GM19372 (cell line): Measurements from ENCODE around the gene CHCHD4.
"Not testable (repeated sequence)": the region's sequence is repeated elsewhere in the genome, so short reads cannot be mapped to it uniquely, and the experiment has no call there.

ENCODE experiments used
- ATAC-seq: cut with Tn5 transposase; IDR thresholded peaks from one replicate; pipeline ENCODE4 v1.9.1; 2021; ENCODE audit warnings: mild to moderate bottlenecking, low read depth, moderate library complexity; ENCODE audit not compliant: unreplicated experiment

The CHCHD4 gene

GRCh38 chr3:14123308-14124222 is 1.1 kb downstream of the CHCHD4 start:
- ATAC-seq: no peak

GRCh38 chr3:14122301-14122700 is 2.4 kb downstream of the CHCHD4 start:
- ATAC-seq: no peak

GRCh38 chr3:14121859-14122258 is 2.8 kb downstream of the CHCHD4 start:
- no peak for ATAC-seq

- ATAC-seq: not testable (repeated sequence)
Observed at GRCh38 chr3:14120921-14121448, 3.7 kb downstream of the CHCHD4 start.

GRCh38 chr3:14120111-14120920 is 4.4 kb downstream of the CHCHD4 start:
- ATAC-seq: no peak

- no peak for ATAC-seq
Observed at GRCh38 chr3:14119651-14120050, 5.0 kb downstream of the CHCHD4 start.

- no peak for ATAC-seq
Observed at GRCh38 chr3:14118400-14119381, 6.0 kb downstream of the CHCHD4 start.

- ATAC-seq: no peak
Observed at GRCh38 chr3:14117468-14118399, 6.9 kb downstream of the CHCHD4 start.

GRCh38 chr3:14113965-14114635 is 10.6 kb downstream of the CHCHD4 start:
- no peak for ATAC-seq

- no peak for ATAC-seq
Observed at GRCh38 chr3:14110699-14111098, 14.0 kb downstream of the CHCHD4 start.

- ATAC-seq: not testable (repeated sequence)
Observed at GRCh38 chr3:14109821-14110220, 14.8 kb downstream of the CHCHD4 start.

- no peak for ATAC-seq
Observed at GRCh38 chr3:14097616-14098391, 26.9 kb downstream of the CHCHD4 start.

- ATAC-seq: no peak
Observed at GRCh38 chr3:14096742-14097141, 27.9 kb downstream of the CHCHD4 start.

- no peak for ATAC-seq
Observed at GRCh38 chr3:14093831-14094230, 30.8 kb downstream of the CHCHD4 start.

GRCh38 chr3:14092464-14092863 is 32.2 kb downstream of the CHCHD4 start:
- no peak for ATAC-seq

- ATAC-seq: not testable (repeated sequence)
Observed at GRCh38 chr3:14091959-14092358, 32.7 kb downstream of the CHCHD4 start.

GRCh38 chr3:14087461-14087860 is 37.2 kb downstream of the CHCHD4 start:
- ATAC-seq: not testable (repeated sequence)
